Left lung (tissue), 10 donors: ENCODE data around the gene PTER. TPM values are rescaled to one million over a fixed set of nuclear protein-coding genes. Genes with fewer than 3 reads are reported as not detected.

Experiments
- ATAC-seq: fragments of 200-7000 bp; cut with Tn5 transposase; one replicate; pipeline ENCODE4 v1.9.1; 2020; ENCODE audit warnings: moderate library complexity
- DNase-seq, 4 donors: peaks; one replicate each; pipeline ENCODE4 v3.0.0-alpha.2; 2013 to 2020
- H3K27ac ChIP-seq, 2 donors: fragments of 200-600 bp; sonication (generic) in 1 of 2; one replicate each; pipeline versions ENCODE4 v1.5.0 to v1.8.0; 2020 to 2021
- H3K27me3 ChIP-seq, 2 donors: fragments of 200-600 bp; sonication (generic) in 1 of 2; one replicate each; pipeline versions ENCODE4 v1.5.0 to v1.8.0; 2020 to 2021
- H3K36me3 ChIP-seq, 2 donors: fragments of 200-600 bp; sonication (generic) in 1 of 2; one replicate each; pipeline versions ENCODE4 v1.5.0 to v1.8.0; 2020 to 2021
- H3K4me1 ChIP-seq, 2 donors: fragments of 200-600 bp; one replicate each; pipeline ENCODE4 v1.8.0; 2021
- H3K4me3 ChIP-seq, 2 donors: fragments of 200-600 bp; sonication (generic) in 1 of 2; one replicate each; pipeline versions ENCODE4 v1.5.0 to v1.8.0; 2020 to 2021; ENCODE audit warnings: mild to moderate bottlenecking in 1 of 2
- H3K9me3 ChIP-seq, 2 donors: fragments of 200-600 bp; sonication (generic) in 1 of 2; one replicate each; pipeline versions ENCODE4 v1.5.0 to v1.8.0; 2020 to 2021
- intact Hi-C, 2 donors: fragments of 100-400 bp; cut with DNase I; formaldehyde crosslinking; loops; one replicate each; pipeline versions ENCODE4 v1.11.2 to v1.14.2; 2022
- polyA plus RNA-seq, 6 donors: library from polyadenylated mRNA; unstranded; fragments of 120-200 nt; gene quantifications; one replicate each; pipeline ENCODE4 v1.2.1, GENCODE V29; 2013; ENCODE audit not compliant: insufficient read length in 6 of 6
- total RNA-seq, 2 donors: library from RNA; stranded (reverse); fragmentation: NEBNext Ultra II Directional; extraction: Animal tissue kit (Norgen Biotek cat#: 25700); gene quantifications; one replicate each; pipeline ENCODE4 v1.2.1, GENCODE V29; 2021
- TF ChIP-seq, protein P1 (sequence below), 2 donors: fragments of 200-600 bp; sonication (generic) in 1 of 2; IDR thresholded peaks; one replicate each; pipeline versions ENCODE4 v1.5.0 to v1.8.0; 2021; ENCODE audit warnings: antibody characterized with exemption in 2 of 2
- donor health status: DM: no; HTN: yes; CAD: no.
- donor health status: DM: no; HTN: no; CAD: no.

The PTER gene
- total and polyA plus RNA-seq, 8 donors = 8.6 to 16.8 (median 10.5) TPM

DNA sequence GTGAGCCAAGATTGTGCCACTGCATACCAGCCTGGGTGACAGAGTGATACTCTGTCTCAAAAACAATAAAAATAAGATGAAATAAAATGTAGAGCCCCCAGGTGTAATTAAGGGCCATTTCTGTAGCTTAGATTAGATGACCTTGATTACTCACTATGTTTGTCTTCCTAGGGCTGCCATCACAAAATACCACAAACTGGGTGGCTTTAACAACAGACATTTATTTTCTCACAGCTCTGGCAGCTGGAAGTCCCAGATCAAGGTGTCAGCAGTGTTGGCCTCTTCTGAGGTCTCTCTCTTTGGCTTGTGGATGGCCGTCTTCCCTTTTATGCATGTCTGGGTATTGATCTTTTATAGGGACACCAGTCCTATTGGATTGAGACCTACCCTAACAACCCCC lies 6.1 kb downstream of the PTER start:
- peaks cover 0 to 30% of the 10 kb centered on the region in 2 donors for H3K4me1 ChIP-seq
- no peaks in the 10 kb centered on the region for H3K9me3 ChIP-seq
- peaks cover 0 to 7% of the 10 kb centered on the region in 2 donors for H3K36me3 ChIP-seq
- H3K27ac ChIP-seq = no peak overlapping the region
- no peaks in the 10 kb centered on the region for H3K27me3 ChIP-seq
- no peak overlapping the region for H3K4me3 ChIP-seq
- intact Hi-C loops = no loop called here
- ATAC-seq (no peak), DNase-seq (no peak)
- TF ChIP-seq, protein P1, sequence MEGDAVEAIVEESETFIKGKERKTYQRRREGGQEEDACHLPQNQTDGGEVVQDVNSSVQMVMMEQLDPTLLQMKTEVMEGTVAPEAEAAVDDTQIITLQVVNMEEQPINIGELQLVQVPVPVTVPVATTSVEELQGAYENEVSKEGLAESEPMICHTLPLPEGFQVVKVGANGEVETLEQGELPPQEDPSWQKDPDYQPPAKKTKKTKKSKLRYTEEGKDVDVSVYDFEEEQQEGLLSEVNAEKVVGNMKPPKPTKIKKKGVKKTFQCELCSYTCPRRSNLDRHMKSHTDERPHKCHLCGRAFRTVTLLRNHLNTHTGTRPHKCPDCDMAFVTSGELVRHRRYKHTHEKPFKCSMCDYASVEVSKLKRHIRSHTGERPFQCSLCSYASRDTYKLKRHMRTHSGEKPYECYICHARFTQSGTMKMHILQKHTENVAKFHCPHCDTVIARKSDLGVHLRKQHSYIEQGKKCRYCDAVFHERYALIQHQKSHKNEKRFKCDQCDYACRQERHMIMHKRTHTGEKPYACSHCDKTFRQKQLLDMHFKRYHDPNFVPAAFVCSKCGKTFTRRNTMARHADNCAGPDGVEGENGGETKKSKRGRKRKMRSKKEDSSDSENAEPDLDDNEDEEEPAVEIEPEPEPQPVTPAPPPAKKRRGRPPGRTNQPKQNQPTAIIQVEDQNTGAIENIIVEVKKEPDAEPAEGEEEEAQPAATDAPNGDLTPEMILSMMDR (IDR thresholded peaks at IDR 0.05) = no peak

DNA sequence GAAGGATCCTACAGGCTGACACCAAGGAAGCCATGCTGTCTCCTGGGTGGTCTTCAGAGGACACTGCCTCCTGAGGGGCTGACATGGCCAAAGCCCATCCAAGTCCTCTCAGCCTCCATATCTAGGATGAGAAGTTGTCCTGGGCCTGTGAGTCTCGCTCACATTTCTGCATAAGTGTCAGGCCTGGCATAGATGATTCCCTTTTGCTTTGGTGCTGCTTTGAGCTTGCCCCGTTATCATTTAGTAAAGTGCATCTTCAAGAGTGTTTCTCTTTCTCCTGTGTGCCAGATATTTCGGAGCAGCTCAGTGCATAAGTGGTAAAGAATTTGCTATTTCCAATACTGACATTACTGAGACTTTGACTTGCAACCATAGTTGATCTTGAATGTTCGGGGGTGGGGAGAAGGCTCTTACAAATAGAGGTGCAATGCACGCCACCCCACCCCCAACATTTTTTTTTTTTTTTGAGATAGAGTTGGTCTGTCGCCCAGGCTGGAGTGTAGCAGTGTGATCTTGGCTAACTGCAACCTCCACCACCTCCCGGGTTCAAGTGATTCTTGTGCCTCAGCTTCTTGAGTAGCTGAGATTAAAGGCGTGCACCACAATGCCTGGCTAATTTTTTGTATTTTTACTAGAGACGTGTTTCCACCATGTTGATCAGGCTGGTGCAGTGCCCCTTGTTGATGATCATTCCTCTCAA lies 9.1 kb downstream of the PTER start:
- TF ChIP-seq, protein P1 (IDR thresholded peaks at IDR 0.05) = no peak
- intact Hi-C loops = no loop called here
- H3K36me3 ChIP-seq = peaks cover 0 to 12% of the 10 kb centered on the region in 2 donors
- H3K27me3 ChIP-seq = no peaks in the 10 kb centered on the region
- peak; percentile 54 for ATAC-seq
- H3K9me3 ChIP-seq = no peaks in the 10 kb centered on the region
- no peak overlapping the region for H3K4me3 ChIP-seq
- peaks cover 0 to 10% of the 10 kb centered on the region in 2 donors for H3K4me1 ChIP-seq
- DNase-seq = no peak
- H3K27ac ChIP-seq = no peak overlapping the region

DNA sequence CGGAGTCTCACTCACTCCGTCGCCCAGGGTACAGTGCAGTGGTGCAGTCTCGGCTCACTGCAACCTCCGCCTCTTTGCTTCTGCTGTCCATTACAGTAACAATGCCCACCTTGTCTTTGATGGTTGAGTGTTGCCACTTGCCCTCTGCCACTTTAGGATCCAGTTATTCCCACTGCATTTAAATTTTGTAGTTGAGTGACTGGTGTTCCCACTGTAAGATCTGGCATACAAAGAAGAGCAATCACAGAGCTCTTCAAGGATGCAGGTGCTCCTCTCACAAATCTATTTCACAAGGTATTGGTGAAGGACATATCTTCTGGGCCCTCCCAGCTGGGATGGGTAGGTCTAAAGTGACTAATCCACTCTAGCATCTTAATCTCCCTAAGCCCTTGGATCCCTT lies 12.6 kb downstream of the PTER start:
- Histone ChIP-seq H3K9me3 (no peaks in the 10 kb centered on the region), H3K36me3 (peaks cover 0 to 6% of the 10 kb centered on the region in 2 donors), H3K27me3 (no peaks in the 10 kb centered on the region), H3K27ac (no peak overlapping the region), H3K4me1 (no peaks in the 10 kb centered on the region), H3K4me3 (no peak overlapping the region)
- TF ChIP-seq, protein P1 (IDR thresholded peaks at IDR 0.05) = no peak
- no peak for DNase-seq
- intact Hi-C loops = no loop called here
- no peak for ATAC-seq

DNA sequence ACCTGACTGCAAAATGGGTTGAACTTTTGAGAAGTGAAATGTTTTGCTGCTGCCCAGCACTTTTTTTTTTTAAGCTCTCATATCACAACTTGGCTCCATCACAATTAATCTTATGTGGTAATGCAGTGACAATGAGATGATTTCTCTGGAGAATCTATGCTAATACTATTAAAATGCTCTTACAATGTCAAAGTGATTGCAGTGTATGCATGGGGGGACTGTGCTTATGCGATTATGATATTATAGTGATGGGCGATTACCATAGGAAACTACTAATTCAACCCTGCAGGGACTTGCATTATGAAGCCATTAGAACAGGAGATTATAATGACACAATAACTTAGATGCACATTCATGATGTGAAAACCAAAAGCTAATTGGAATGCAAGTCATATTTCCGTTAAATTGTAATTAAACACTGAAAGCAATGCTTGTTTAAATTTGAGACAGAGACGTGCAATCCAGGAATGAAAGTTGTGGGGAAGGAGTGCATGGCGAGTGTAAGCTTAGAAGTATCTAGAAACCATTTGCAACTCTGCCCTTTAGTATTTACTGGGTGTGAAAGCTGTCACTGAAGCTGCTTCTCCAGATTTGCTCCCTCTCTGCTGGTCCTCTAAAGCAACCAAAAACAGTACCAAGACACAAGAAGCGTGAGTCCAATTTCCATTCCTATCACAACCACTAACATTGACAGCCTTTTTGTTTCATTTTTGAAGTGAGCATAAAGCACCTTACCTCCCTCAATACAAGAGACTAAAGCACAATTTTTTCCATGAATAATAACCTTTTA lies 21.6 kb downstream of the PTER start:
- DNase-seq = peak in 2 of 4 donors; percentile 36 to 37
- H3K36me3 ChIP-seq = no peaks in the 10 kb centered on the region
- H3K27me3 ChIP-seq = no peaks in the 10 kb centered on the region
- H3K27ac ChIP-seq = no peak overlapping the region
- H3K4me1 ChIP-seq = no peaks in the 10 kb centered on the region
- TF ChIP-seq, protein P1 (IDR thresholded peaks at IDR 0.05) = no peak
- H3K4me3 ChIP-seq = no peak overlapping the region
- no peaks in the 10 kb centered on the region for H3K9me3 ChIP-seq
- ATAC-seq = no peak
- intact Hi-C loops = no loop called here

DNA sequence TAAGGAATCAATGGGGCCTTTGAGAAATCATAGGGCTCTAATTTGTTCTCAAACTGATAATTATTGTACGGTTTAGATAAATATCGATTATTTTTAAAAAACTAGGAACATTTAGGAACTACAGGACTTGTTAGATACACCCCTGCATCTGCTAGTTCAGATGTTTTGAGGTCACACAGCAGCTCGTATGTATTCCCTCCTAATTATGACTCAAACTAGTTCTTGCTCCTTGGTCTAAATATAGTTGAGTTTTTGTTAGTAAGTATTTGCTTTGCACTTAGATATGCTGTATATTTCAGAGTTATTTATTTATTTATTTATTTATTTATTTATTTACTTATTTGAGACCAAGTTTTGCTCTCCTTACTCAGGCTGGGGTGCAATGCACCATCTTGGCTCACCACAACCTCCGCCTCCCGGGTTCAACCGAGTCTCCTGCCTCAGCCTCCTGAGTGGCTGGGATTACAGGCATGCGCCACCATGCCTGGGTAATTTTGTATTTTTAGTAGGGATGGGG lies 22.7 kb downstream of the PTER start:
- Histone ChIP-seq H3K27me3 (no peaks in the 10 kb centered on the region), H3K36me3 (no peaks in the 10 kb centered on the region), H3K4me3 (no peak overlapping the region), H3K9me3 (no peaks in the 10 kb centered on the region), H3K27ac (no peak overlapping the region), H3K4me1 (no peaks in the 10 kb centered on the region)
- TF ChIP-seq, protein P1 (IDR thresholded peaks at IDR 0.05) = no peak
- ATAC-seq = no peak
- no peak for DNase-seq
- intact Hi-C loops = no loop called here
